ENCODE data around the gene FHIT.

DNA sequence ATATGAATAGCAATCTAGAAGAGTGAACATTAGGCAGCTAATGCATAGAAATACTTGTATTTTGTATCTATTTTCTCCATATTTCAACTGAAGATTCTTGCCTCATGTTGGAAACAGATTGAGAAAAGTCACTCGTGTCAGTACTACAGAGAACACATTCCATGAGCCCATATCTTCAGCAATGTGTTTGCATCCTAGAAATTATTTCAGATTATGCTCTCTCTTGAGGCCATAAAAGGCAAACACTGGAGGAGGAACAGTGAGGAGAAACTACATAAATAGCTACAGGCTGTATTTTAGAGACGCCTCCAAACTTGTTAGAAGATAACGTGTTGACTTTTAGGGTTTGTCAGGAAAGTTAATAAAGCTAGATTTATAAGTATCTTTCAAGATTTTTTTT, 906.9 kb downstream of the FHIT start:
- TF ChIP-seq POLR2A (IDR thresholded peaks at IDR 0.05; ENCODE audit: low read depth, low read length) (no peak), RAD21 (IDR thresholded peaks at IDR 0.05; ENCODE audit: low read length) (no peak), MAZ (IDR thresholded peaks at IDR 0.05; ENCODE audit: borderline replicate concordance, low read depth, low read length) (no peak), RCOR1 (IDR thresholded peaks at IDR 0.05; ENCODE audit: insufficient replicate concordance, low read length) (no peak), CHD1 (IDR thresholded peaks at IDR 0.05; ENCODE audit: low read depth, low read length) (no peak), SMC3 (IDR thresholded peaks at IDR 0.05; ENCODE audit: low read depth, low read length) (no peak), BHLHE40 (IDR thresholded peaks at IDR 0.05; ENCODE audit: low read depth, low read length) (no peak), CEBPB (IDR thresholded peaks at IDR 0.05; ENCODE audit: low read depth, low read length) (no peak), MXI1 (IDR thresholded peaks at IDR 0.05; ENCODE audit: borderline replicate concordance, low read depth, low read length) (no peak)
- TF ChIP-seq, protein P1, sequence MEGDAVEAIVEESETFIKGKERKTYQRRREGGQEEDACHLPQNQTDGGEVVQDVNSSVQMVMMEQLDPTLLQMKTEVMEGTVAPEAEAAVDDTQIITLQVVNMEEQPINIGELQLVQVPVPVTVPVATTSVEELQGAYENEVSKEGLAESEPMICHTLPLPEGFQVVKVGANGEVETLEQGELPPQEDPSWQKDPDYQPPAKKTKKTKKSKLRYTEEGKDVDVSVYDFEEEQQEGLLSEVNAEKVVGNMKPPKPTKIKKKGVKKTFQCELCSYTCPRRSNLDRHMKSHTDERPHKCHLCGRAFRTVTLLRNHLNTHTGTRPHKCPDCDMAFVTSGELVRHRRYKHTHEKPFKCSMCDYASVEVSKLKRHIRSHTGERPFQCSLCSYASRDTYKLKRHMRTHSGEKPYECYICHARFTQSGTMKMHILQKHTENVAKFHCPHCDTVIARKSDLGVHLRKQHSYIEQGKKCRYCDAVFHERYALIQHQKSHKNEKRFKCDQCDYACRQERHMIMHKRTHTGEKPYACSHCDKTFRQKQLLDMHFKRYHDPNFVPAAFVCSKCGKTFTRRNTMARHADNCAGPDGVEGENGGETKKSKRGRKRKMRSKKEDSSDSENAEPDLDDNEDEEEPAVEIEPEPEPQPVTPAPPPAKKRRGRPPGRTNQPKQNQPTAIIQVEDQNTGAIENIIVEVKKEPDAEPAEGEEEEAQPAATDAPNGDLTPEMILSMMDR (conservative IDR thresholded peaks at IDR 0.05; ENCODE audit: low read depth, low read length) = no peak
- TF ChIP-seq, protein P2, sequence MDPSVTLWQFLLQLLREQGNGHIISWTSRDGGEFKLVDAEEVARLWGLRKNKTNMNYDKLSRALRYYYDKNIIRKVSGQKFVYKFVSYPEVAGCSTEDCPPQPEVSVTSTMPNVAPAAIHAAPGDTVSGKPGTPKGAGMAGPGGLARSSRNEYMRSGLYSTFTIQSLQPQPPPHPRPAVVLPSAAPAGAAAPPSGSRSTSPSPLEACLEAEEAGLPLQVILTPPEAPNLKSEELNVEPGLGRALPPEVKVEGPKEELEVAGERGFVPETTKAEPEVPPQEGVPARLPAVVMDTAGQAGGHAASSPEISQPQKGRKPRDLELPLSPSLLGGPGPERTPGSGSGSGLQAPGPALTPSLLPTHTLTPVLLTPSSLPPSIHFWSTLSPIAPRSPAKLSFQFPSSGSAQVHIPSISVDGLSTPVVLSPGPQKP (IDR thresholded peaks at IDR 0.05; ENCODE audit: borderline replicate concordance, low read depth, low read length) = no peak
